Measurements from ENCODE around the gene EP300. TPM values are rescaled to one million over a fixed set of nuclear protein-coding genes. Genes with fewer than 3 reads are reported as not detected.

EP300 gene
- total and polyA plus RNA-seq, 4 donors, result 14.9 to 177 (median 44.4) TPM

DNA sequence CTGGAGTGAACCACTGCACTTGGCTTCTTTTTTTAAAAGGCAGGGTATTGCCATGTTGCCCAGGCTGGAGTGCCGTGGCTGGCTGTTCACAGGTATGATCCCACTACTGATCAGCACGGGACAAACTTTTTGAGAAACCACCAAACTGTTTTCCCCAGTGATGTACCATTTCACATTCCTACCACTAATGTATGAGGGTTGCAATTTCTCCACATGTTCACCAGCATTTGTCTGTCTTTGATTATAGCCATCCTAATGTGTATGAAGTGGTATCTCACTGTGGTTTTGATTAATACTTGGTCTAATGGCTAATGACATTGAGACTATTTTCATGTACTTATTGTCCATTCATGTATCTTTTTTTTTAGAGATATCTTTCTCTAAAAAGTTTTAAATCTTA is 41.5 kb upstream of the EP300 start:
- 89 to 97% methylated on average over 2 of the region's 2 CpGs for WGBS, 2 donors

GRCh38 chr22:41052661-41053490 is 39.5 kb upstream of the EP300 start:
- peaks cover 0 to 18% (median 7%) of the 10 kb centered on the region in 5 donors for H3K4me1 ChIP-seq (ENCODE audit: control insufficient read depth in 5 of 5, insufficient read depth in 5 of 5, low read length in 5 of 5)
- H3K27ac ChIP-seq (ENCODE audit: low read depth in 1 of 2, low read length in 1 of 2), result no peak overlapping the region
- ATAC-seq (ENCODE audit: insufficient read depth, low FRiP score) (no peak), DNase-seq (peak in 2 of 3 donors; percentile 16 to 23)
- no peak overlapping the region for H3K9ac ChIP-seq (ENCODE audit: insufficient read depth in 1 of 2, low read length in 2 of 2)
- WGBS, 2 donors, result 71 to 89% methylated on average over 8 of the region's 8 CpGs
- no peaks in the 10 kb centered on the region for H3K27me3 ChIP-seq (ENCODE audit: control insufficient read depth in 3 of 3, insufficient read depth in 3 of 3, low read length in 2 of 3)
- no peaks in the 10 kb centered on the region for H3K9me3 ChIP-seq (ENCODE audit: control insufficient read depth in 4 of 4, insufficient read depth in 3 of 4, low read length in 3 of 4)
- H3K36me3 ChIP-seq (ENCODE audit: control insufficient read depth in 4 of 4, insufficient read depth in 4 of 4, low read length in 4 of 4), result no peaks in the 10 kb centered on the region
- no peak for TF ChIP-seq CTCF (IDR thresholded peaks at IDR 0.05; ENCODE audit: control extremely low read depth, extremely low read depth)
- no peak overlapping the region for H3K4me3 ChIP-seq

More for the DNA sequence above, 41.5 kb upstream of the EP300 start:
- peaks cover 0 to 18% (median 7%) of the 10 kb centered on the region in 5 donors for H3K4me1 ChIP-seq (ENCODE audit: control insufficient read depth in 5 of 5, insufficient read depth in 5 of 5, low read length in 5 of 5)
- H3K9me3 ChIP-seq (ENCODE audit: control insufficient read depth in 4 of 4, insufficient read depth in 3 of 4, low read length in 3 of 4), result no peaks in the 10 kb centered on the region
- no peak overlapping the region for H3K4me3 ChIP-seq
- no peaks in the 10 kb centered on the region for H3K27me3 ChIP-seq (ENCODE audit: control insufficient read depth in 3 of 3, insufficient read depth in 3 of 3, low read length in 2 of 3)
- TF ChIP-seq CTCF (IDR thresholded peaks at IDR 0.05; ENCODE audit: control extremely low read depth, extremely low read depth), result no peak
- no peak overlapping the region for H3K27ac ChIP-seq (ENCODE audit: low read depth in 1 of 2, low read length in 1 of 2)
- DNase-seq (no peak), ATAC-seq (ENCODE audit: insufficient read depth, low FRiP score) (no peak)
- no peak overlapping the region for H3K9ac ChIP-seq (ENCODE audit: insufficient read depth in 1 of 2, low read length in 2 of 2)
- H3K36me3 ChIP-seq (ENCODE audit: control insufficient read depth in 4 of 4, insufficient read depth in 4 of 4, low read length in 4 of 4), result no peaks in the 10 kb centered on the region

DNA sequence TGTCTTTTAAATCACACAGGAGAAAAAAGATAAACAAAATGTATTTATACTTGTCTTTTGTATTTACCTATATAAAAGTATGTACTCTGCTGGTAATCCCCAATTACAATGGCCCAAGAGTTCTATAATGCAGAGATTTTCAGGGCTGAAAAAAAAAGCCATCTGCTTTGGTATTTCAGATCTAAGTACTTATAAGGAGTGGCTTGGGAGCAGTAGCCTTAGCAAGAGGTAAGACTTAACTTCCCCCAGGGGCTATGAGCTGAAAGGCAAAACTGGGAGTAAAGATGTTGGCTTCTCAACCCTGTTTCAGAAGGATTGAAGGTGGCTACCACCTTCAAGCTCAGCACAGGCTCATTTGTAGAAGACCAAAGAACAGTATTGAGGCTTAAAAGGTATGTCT is 35.3 kb upstream of the EP300 start:
- peaks cover 0 to 3% (median 0%) of the 10 kb centered on the region in 5 donors for H3K4me1 ChIP-seq (ENCODE audit: control insufficient read depth in 5 of 5, insufficient read depth in 5 of 5, low read length in 5 of 5)
- H3K27me3 ChIP-seq (ENCODE audit: control insufficient read depth in 3 of 3, insufficient read depth in 3 of 3, low read length in 2 of 3), result no peaks in the 10 kb centered on the region
- no peak overlapping the region for H3K4me3 ChIP-seq
- H3K27ac ChIP-seq (ENCODE audit: low read depth in 1 of 2, low read length in 1 of 2), result no peak overlapping the region
- no peak for ATAC-seq (ENCODE audit: insufficient read depth, low FRiP score)
- no peak for TF ChIP-seq CTCF (IDR thresholded peaks at IDR 0.05; ENCODE audit: control extremely low read depth, extremely low read depth)
- no peaks in the 10 kb centered on the region for H3K36me3 ChIP-seq (ENCODE audit: control insufficient read depth in 4 of 4, insufficient read depth in 4 of 4, low read length in 4 of 4)
- no peak for DNase-seq
- no peak overlapping the region for H3K9ac ChIP-seq (ENCODE audit: insufficient read depth in 1 of 2, low read length in 2 of 2)
- H3K9me3 ChIP-seq (ENCODE audit: control insufficient read depth in 4 of 4, insufficient read depth in 3 of 4, low read length in 3 of 4), result no peaks in the 10 kb centered on the region
